ENCODE results near the gene RABL6. TPM values are rescaled to one million over a fixed set of nuclear protein-coding genes. Genes with fewer than 3 reads are reported as not detected.
"Not testable (repeated sequence)": the region's sequence is repeated elsewhere in the genome, so short reads cannot be mapped to it uniquely, and the experiment has no call there.

RABL6 gene
- polyA plus RNA-seq, 1 donor = 62.6 TPM

DNA sequence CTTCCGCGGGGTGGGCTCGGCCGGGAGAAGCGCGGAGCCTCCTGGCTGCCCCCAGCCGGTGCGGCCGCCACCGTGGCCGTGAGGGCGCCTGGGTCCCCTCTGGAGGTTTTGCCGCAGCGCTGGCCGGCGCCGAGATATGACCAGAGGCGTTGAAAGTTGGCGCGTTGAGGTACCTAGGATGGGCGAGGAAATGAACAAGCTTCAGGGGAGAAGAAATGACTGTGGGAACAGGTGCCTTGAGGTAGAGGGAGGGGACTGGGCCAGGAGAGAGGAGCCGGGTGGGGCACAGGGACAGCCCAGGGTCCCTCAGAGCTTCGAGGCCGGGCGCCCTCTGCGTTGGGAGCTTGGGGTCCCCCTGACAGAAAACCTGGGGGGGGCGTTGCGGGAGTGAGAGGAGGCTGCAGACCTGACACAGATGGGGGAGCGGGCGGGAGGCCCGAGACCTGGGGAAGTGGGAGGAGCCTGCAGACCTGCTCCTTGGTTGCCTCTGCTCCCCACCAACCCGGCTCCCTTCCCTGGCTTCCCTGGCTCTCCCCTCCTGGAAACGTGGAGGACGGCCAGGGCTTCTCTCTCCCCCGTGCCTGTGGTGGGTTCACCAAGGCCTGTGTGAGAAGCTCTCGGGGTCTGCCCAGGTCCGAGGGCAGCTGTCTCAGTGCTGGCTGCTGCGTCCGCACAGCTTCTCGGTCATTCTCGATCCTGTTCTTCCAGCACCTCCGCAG is 14.2 kb downstream of the RABL6 start:
- no peak for DNase-seq

DNA sequence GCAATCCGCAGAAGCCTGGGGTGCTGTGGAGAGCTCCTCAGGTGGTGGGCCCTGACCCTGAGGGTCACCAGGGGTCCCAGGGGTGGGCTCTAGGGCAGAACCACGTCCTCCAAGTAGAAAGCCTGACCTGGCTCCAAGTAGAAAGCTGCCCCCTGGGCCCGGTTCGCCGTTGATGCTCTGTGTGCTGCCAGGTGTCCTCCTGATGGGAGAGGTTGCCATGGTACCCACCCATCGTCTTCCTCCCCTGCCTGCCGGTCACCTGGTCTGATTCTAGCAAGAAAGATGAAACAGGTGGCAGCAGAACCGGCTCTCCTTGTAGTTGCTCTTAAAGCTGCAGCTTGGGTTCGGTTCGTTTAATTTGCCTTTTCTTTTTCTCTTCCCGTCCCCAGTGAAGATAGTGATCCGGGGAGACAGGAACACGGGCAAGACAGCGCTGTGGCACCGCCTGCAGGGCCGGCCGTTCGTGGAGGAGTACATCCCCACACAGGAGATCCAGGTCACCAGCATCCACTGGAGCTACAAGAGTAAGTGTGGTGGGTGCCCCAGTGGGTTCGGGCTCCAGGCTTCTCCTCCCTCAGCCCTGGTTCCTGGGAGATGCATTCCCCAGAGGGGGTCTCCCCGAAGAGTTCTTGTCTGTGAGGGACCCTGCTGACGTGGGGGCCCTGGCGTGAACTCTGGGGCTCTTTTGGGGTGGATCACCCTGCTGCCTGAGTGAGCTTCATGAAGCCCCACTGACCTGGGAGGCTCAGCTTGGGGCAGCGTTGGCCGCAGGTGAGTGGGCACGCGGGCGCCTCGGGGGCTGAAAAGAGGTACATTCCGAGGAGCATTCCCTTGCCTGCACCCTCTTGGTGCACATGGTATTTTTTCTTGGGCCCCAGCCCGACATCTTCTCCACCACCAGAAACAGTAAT is 15.6 kb downstream of the RABL6 start:
- DNase-seq = no peak

DNA sequence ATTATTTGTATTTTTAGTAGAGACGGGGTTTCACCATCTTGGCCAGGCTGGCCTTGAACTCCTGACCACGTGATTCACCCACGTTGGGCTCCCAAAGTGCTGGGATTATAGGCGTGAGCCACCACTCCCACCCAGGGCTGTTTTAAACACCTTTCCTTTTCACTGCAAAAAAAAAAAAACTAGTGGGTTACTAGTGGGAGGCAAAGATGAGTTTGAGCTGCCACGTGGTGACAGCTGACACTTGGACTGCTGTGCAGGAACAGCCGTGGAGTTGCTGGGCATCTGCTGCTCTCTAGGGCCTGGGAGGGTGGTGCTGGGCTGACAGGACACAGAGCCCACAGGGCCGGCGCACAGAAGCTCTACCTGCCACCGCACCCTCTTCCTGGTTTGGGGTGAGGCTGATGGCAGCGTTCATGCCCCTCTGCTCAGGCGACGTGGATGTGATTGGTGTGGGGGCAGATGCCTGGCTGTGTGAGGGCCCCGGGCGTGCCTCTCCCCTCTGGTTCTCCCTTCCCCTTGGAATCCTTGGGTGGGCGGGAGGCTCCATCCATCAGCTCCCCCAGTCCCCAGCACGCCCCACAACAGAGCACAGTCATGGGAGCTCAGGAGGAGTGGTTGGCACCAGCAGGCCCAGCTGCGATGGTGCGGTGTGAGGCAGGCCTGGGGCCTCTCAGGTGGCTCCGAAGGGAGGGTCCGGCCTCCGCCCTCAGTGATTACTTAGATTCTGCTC is 16.9 kb downstream of the RABL6 start:
- DNase-seq = no peak

GRCh38 chr9:136825295-136826187 is 17.8 kb downstream of the RABL6 start:
- no peak for DNase-seq

GRCh38 chr9:136826188-136826541 is 18.4 kb downstream of the RABL6 start:
- no peak for DNase-seq

- DNase-seq = no peak
These were observed 19.2 kb downstream of the RABL6 start for GRCh38 chr9:136826703-136827582.

GRCh38 chr9:136827794-136828473 is 20.2 kb downstream of the RABL6 start:
- no peak for DNase-seq

DNA sequence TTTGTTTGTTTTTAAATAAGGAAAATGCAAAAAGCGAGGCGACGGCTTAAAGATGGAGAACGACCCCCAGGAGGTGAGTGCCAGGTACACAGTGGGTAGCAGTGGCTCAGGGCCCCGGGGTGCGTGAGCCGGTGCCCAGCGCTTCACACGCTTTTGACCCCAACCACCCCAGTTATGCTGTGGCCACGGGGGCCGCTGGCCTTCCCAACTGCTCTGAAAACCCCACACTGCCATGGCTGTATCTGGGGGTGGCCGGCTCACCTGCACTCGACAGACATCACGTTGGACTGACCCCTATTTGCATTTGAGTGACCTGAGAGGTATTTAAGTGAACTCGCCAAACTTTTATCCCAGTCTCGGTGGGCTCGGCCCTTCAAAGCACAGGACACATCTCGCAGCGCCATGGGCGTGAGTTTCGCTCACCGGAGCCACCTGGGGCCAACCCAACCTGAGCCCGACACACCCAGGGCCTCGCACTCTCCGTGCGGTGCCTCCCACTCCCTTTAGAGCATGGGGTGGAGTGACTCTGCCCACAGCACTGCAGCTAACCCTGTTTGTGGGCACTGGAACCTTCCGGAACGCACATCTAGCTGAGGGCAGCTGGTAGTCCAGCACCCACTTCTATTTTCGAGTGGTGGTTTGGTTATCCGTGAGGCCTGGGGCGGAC is 20.9 kb downstream of the RABL6 start:
- no peak for DNase-seq

DNA sequence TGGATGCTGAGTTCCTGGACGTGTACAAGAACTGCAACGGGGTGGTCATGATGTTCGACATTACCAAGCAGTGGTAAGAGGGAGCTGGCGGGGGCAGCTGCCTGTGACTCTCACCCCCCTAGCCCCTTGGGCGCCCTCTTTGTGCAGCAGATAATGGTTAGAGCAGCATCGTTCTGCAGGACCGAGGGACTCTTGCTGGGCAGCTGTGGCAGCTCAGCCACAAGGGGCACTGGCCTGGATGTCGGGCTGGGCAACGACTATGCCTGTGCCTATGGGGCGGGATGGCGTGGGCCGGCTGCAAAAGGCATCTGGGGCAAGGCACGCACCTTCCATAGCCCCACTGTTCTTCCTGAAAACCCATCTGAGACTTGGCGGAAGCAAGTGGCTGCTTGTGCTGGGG is 21.7 kb downstream of the RABL6 start:
- no peak for DNase-seq

DNA sequence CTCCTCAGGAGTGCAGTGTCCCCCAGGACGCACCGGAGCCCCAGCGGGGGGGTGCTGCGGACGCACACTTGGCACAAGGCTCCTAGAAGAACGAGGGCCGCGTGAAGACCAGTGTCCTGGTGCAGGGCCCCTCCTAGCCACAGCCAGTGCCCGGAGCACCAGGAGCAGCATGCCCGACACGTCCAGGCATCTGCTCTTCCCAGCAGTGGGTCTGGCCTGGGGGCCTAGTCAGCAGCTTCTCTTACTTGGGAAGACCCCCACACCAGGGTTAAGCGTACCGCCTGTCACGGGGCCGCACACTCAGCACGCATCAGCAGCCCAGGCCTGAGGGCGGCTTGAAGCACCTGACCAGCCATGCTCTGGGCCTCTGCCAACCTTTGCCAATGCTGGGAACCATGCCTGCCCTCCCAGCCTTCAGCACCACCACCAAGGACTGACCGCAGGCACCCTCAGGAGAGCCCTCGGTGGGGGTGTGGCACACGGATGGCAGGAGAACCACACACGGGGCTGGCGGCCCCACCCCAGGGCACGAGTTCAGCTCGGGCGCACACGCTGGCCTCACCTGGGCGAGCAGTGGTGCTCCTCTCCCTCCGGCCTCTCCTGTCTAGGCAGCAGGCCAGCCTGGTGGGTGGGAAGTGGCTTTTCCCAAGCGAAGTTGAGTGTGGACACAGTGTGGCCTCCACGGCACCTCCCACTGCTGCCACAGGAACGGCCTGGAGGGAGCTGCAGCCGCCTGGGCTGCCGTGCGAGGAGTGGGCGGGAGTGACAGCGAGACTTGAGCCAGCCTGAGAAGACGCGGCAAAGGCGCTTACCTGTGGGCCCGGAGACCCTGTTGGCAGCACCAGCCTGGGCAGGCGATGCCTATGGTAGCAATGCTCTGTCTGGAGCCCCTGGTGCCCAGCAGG is 22.5 kb downstream of the RABL6 start:
- DNase-seq = no peak

GRCh38 chr9:136831002-136831719 is 23.4 kb downstream of the RABL6 start:
- no peak for DNase-seq

- DNase-seq = no peak
These were observed 24.0 kb downstream of the RABL6 start for GRCh38 chr9:136831720-136832104.

DNA sequence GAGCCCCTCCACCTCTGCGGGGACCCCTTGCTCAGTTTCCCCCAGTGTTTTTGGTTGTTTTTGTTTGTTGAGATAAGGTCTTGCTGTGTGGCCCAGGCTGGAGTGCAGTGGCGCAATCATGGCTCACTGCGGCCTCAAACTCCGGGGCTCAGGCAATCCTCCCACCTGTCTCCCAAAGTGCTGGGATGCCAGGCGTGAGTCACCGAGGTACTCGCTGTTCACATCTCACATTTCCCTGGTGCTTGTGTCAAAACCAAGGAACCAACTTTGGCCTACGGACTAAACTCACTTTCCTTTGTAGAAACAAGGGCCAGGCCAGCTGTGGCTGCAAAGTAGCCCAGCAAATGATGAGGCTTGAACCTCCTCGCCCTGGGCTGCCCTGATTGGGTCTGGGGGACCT is 24.8 kb downstream of the RABL6 start:
- no peak for DNase-seq

DNA sequence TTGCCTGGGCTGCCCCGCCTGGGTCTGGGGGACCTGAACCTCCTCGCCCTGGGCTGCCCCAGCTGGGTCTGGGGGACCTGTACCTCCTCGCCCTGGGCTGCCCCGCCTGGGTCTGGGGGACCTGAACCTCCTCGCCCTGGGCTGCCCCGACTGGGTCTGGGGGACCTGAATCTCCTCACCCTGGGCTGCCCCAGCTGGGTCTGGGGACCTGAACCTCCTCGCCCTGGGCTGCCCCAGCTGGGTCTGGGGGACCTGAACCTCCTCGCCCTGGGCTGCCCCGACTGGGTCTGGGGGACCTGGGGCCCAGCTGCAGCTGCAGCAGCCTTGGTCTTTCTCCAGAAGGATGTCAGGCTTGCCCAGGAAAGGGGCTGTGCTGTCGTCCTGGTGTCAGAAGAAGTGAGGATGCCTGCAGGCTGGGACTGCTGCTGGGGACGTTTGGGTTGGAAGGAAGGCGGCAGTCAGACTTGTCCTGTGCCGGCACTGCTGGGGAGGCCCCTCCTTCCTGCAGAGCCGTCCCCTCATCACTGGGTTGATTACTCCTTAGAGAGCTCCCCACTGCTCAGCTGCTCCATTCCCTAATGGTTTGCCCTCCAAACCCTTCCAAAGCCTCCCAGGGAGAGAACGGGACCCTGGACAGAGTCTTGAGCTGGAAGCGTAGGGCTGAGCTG is 25.8 kb downstream of the RABL6 start:
- DNase-seq = not testable (repeated sequence)

GRCh38 chr9:136835162-136835931 is 27.6 kb downstream of the RABL6 start:
- DNase-seq = no peak
